Heart right ventricle (tissue), 16 donors: ENCODE data around the gene TTYH1. TPM values are rescaled to one million over a fixed set of nuclear protein-coding genes. Genes with fewer than 3 reads are reported as not detected.

Experiments used
- ATAC-seq, 8 donors: fragments of 200-7000 bp; cut with Tn5 transposase; one replicate each; pipeline ENCODE4 v1.9.1; 2020; ENCODE audit warnings: mild to moderate bottlenecking in 8 of 8, moderate library complexity in 8 of 8, moderate number of reproducible peaks in 1 of 8
- DNase-seq, 2 donors: peaks; one replicate each; pipeline ENCODE4 v3.0.0-alpha.2; 2020
- H3K27ac ChIP-seq, 10 donors: fragments of 200-600 bp; sonication (generic) in 2 of 10; one replicate each; pipeline versions ENCODE4 v1.5.0 to v1.8.0; 2020 to 2022; ENCODE audit warnings: mild to moderate bottlenecking in 3 of 10
- H3K27me3 ChIP-seq, 7 donors: fragments of 200-600 bp; one replicate each; pipeline ENCODE4 v1.8.0; 2021 to 2022; ENCODE audit warnings: mild to moderate bottlenecking in 2 of 7
- H3K36me3 ChIP-seq, 9 donors: fragments of 200-600 bp; sonication (generic) in 1 of 9; one replicate each; pipeline versions ENCODE4 v1.5.0 to v1.8.0; 2020 to 2022; ENCODE audit warnings: mild to moderate bottlenecking in 2 of 9
- H3K4me1 ChIP-seq, 9 donors: fragments of 200-600 bp; sonication (generic) in 1 of 9; one replicate each; pipeline versions ENCODE4 v1.5.0 to v1.8.0; 2020 to 2022; ENCODE audit warnings: mild to moderate bottlenecking in 4 of 9
- H3K4me3 ChIP-seq, 10 donors: fragments of 200-600 bp; sonication (generic) in 2 of 10; one replicate each; pipeline versions ENCODE4 v1.5.0 to v1.8.0; 2020 to 2022; ENCODE audit warnings: mild to moderate bottlenecking in 7 of 10, moderate library complexity in 2 of 10
- H3K9me3 ChIP-seq, 11 donors: fragments of 200-600 bp in 10 of 11; sonication (generic) in 2 of 11; one replicate each; pipeline versions ENCODE4 v1.5.0 to v1.8.0; 2013 to 2022; ENCODE audit warnings: mild to moderate bottlenecking in 2 of 11, control low read depth in 1 of 11, moderate library complexity in 1 of 11
- WGBS, 2 donors: extraction: QIAGEN DNeasy Blood & Tissue Kit; methylation state at CpG; one replicate each; pipeline ENCODE4 v1.1.7; 2013; ENCODE audit warnings: inconsistent platforms in 1 of 2; 5-methylcytosine and 5-hydroxymethylcytosine counted together
- intact Hi-C, 10 donors: fragments of 100-400 bp; cut with DNase I; formaldehyde crosslinking; loops; one replicate each; pipeline versions ENCODE4 v1.11.1 to v1.14.2; 2022
- polyA plus RNA-seq, 2 donors: library from polyadenylated mRNA; stranded (reverse); fragments of 200-250 nt; gene quantifications; one replicate each; pipeline ENCODE4 v1.2.3, GENCODE V29; 2013
- total RNA-seq, 10 donors: library from RNA; stranded (reverse); fragmentation: NEBNext Ultra II Directional in 3 of 10; extraction: Animal tissue kit (Norgen Biotek cat#: 25700) in 3 of 10; gene quantifications; one replicate each; pipeline versions ENCODE4 v1.2.1 to v1.2.4, GENCODE V29; 2021 to 2023
- TF ChIP-seq, protein P1 (sequence below), 9 donors: fragments of 200-600 bp; sonication (generic) in 2 of 9; IDR thresholded peaks; one replicate each; pipeline versions ENCODE4 v1.5.0 to v1.8.0; 2021 to 2022; ENCODE audit warnings: antibody characterized with exemption in 9 of 9, mild to moderate bottlenecking in 5 of 9, moderate library complexity in 1 of 9
- donor health status: Arrhythmogenic right ventricular cardiomyopathy.
- donor health status: ischemic (EF 13 %, LVEDD 7.1; RV severe dilation, severe dysfunction).
- donor health status: healthy with polysubstance abuse.
- donor health status: DM: no; HTN: yes; CAD: no.
- donor health status: DM: no; HTN: no; CAD: no.
- donor health status: ischemic (EF 25% LVEDD 6.9; RV normal size, moderate dysfunction).
- donor health status: ischemic (EF 25% LVEDD 5.7; RV mildly dilated, moderate dysfunction).
- donor health status: healthy.
- donor health status: DM: yes; HTN: yes; CAD: no.
- donor health status: Ischemic cardiomyopathy.
- donor health status: ischemic (EF 35%, LVEDD 5.7; RV mildly dilated, moderate dysfunction).
- donor health status: nonischemic (EF 11% LVEDD 7.7; RV severe dilation, severe dysfunction).
- donor health status: DM: yes; HTN: yes; CAD: no.
- donor health status: PGD.
- donor health status: ischemic (EF 29% LVEDD 5.4; RV normal size, mild dysfunction).
- donor health status: nonischemic (EF 23%, LVEDD 6.1; RV moderate dilation, normal function).

TTYH1 gene
- total and polyA plus RNA-seq, 12 donors, result 0.37 to 4.3 (median 1.2) TPM

DNA sequence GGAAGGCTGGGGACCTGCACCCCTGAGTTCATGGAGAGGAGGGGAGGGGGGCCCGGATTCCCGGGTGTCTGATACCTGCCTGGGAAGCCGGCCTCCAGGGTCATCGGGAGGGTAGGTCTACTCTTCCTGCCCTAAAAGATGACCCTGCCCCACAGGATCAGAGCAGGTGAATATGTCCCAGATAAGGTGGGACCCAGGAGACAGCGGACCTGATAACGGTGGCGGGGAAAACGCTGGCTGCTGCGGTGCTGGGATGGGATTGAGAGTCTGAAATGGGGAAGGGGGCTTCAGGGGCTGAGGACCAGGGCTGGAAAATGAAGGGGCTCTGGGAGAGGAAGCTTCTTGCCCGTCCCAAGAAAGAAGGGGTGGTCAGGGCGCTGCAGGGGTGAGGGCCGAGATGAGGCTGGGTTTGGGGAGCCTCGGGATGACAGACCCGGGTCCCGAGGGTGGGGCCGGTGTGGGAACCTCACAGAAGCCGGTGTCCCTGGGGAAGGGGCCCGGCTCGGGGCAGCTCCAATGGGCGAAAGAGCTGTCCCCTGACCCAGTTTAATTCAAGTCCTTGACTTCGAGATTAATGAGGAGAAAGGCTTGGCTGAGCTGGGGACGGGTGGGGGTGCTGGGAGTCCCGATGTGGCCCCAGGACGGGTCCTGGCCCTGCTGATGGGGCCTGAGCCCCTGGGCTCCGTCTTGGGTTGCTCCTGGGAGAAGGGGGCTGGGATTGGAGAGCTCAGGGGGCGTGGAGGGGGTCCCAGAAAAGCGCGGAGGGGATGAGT, 823 bp downstream of the TTYH1 start:
- peak overlapping the region in 3 of 10 donors; percentile 22 to 63 (median 35) for H3K27ac ChIP-seq
- peaks cover 22 to 84% (median 76%) of the 10 kb centered on the region in 7 donors for H3K27me3 ChIP-seq
- peaks cover 4 to 40% (median 17%) of the 10 kb centered on the region in 9 donors for H3K4me1 ChIP-seq
- no peaks in the 10 kb centered on the region for H3K9me3 ChIP-seq
- H3K36me3 ChIP-seq, result no peaks in the 10 kb centered on the region
- 3 to 4% methylated on average over 25 to 28 of the region's 28 CpGs for WGBS, 2 donors
- intact Hi-C loops, result no loop called here
- no peak for ATAC-seq
- no peak for DNase-seq
- peak overlapping the region; percentile 8 to 44 (median 24) for H3K4me3 ChIP-seq
- TF ChIP-seq, protein P1, sequence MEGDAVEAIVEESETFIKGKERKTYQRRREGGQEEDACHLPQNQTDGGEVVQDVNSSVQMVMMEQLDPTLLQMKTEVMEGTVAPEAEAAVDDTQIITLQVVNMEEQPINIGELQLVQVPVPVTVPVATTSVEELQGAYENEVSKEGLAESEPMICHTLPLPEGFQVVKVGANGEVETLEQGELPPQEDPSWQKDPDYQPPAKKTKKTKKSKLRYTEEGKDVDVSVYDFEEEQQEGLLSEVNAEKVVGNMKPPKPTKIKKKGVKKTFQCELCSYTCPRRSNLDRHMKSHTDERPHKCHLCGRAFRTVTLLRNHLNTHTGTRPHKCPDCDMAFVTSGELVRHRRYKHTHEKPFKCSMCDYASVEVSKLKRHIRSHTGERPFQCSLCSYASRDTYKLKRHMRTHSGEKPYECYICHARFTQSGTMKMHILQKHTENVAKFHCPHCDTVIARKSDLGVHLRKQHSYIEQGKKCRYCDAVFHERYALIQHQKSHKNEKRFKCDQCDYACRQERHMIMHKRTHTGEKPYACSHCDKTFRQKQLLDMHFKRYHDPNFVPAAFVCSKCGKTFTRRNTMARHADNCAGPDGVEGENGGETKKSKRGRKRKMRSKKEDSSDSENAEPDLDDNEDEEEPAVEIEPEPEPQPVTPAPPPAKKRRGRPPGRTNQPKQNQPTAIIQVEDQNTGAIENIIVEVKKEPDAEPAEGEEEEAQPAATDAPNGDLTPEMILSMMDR (IDR thresholded peaks at IDR 0.05), result no peak

DNA sequence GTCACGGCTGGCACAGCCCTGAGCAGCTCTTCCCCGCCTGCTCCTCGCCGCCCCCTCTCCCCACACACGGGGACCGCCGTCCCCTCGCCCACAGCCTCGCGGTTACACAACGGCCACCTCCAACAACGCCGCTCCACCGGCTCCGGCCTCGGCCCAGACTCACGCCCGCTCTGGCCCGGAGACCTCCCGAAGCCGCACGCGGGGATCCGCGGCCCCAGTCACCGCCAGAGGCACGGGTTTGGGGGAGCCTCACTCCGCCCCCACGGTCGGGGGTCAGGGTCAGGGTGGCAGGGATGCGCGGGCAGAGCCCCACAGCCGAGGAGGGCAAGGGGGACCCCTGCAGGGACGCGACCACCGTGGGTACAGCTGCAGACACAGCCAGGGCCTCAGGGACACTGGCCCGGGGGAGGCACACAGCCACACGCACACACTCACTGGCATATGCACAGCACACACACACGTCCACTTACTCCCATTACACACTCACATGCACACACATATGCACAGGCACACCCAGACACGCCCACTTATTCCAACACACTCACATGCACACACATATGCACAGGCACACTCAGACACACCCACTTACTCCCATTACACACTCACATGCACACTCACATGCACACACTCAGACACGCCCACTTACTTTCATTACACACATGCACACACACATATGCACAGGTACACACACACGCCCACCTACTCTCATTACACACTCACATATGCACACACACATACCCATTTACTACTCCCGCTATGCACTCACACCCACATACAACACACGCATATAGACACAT, 1.6 kb downstream of the TTYH1 start:
- peak overlapping the region in 1 of 10 donors; percentile 63 for H3K27ac ChIP-seq
- peaks cover 22 to 88% (median 81%) of the 10 kb centered on the region in 7 donors for H3K27me3 ChIP-seq
- H3K4me3 ChIP-seq, result peak overlapping the region in 4 of 10 donors; percentile 0 to 43 (median 18)
- TF ChIP-seq, protein P1 (IDR thresholded peaks at IDR 0.05), result no peak
- no peak for DNase-seq
- intact Hi-C loops, result no loop called here
- no peaks in the 10 kb centered on the region for H3K36me3 ChIP-seq
- WGBS, 2 donors, result 30 to 37% methylated on average over 42 to 44 of the region's 44 CpGs
- ATAC-seq, result no peak
- peaks cover 4 to 46% (median 17%) of the 10 kb centered on the region in 9 donors for H3K4me1 ChIP-seq
- no peaks in the 10 kb centered on the region for H3K9me3 ChIP-seq

DNA sequence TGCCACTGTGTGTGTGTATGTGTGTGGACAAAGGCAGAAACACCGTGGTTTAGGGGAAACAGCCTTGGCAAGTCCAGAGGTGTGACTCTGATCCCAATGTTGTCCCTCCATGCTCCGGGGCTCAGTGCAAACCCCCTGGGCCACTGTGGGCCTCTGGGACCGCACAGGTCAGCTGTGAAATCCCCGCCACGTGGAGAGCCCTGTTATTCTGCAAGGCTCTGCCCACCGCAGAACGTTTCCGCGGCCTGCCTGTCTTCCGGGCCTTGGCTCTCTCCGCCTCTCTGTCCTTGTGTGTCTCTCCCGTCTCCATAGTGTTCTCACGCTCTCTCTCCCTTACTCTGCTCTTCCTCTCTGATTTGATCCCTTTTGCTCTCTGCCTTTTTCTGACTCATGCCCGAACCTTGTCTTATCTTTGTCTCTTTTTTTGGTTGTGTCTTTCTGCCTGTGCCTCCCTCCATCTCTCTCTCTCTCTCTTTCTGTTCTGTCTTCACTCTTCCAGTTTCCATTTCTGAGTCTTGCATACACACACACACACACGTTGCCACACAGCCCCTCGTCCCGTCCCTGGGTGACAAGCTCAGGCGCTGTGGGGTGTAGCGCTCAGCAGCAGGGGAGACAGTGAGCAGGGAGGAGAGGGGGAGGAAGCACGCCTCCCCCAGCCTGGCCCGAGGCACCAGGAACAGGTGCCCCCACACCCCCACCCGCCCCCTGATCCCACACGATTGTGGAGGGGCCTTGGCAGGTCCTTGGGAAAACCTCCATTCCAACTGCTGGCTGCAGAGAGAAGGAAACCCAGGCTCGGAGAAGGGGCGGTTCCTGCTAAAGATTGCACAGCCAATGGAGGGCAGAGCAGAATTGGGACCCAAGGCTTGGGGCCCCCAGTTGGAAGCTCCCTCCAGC, 3.0 kb downstream of the TTYH1 start:
- Histone ChIP-seq H3K4me3 (no peak overlapping the region), H3K27ac (peak overlapping the region in 7 of 10 donors; percentile 15 to 85 (median 44)), H3K9me3 (no peaks in the 10 kb centered on the region), H3K36me3 (no peaks in the 10 kb centered on the region), H3K4me1 (peaks cover 4 to 46% (median 17%) of the 10 kb centered on the region in 9 donors), H3K27me3 (peaks cover 22 to 91% (median 80%) of the 10 kb centered on the region in 7 donors)
- TF ChIP-seq, protein P1 (IDR thresholded peaks at IDR 0.05), result no peak
- DNase-seq (no peak), ATAC-seq (peak in 3 of 8 donors; percentile 4 to 20 (median 13))
- intact Hi-C loops, result no loop called here
- WGBS, 2 donors, result 15 to 18% methylated on average over 23 to 25 of the region's 25 CpGs
